NCI-H748 (cell line): Measurements from ENCODE around the gene MERTK.

Source experiments
- DNase-seq: peaks from one replicate; lab custom pipeline; 2025; ENCODE audit not compliant: unreplicated experiment; lab: John Stamatoyannopoulos, UW

The MERTK gene

GRCh38 chr2:112006076-112006410 is 107.6 kb downstream of the MERTK start:
- no peak for DNase-seq

DNA sequence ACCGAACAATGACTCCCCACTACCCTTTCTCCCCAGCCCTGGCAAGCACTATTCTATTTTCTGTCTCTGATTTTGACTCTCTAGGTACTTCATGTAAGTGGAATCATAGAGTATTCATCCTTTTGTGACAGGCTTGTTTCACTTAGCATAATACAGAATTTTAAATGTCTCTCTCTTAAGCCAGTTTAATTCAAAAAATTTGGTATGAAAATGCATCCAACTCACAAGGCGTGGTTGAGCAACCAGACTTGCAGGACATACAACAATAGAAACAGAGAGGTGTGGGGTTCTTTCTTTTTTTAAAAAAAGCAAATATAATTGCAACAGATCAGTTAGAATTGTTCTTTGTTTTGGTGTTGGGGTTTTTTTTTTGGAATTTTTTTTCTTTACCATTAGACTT is 109.1 kb downstream of the MERTK start:
- DNase-seq: no peak

DNA sequence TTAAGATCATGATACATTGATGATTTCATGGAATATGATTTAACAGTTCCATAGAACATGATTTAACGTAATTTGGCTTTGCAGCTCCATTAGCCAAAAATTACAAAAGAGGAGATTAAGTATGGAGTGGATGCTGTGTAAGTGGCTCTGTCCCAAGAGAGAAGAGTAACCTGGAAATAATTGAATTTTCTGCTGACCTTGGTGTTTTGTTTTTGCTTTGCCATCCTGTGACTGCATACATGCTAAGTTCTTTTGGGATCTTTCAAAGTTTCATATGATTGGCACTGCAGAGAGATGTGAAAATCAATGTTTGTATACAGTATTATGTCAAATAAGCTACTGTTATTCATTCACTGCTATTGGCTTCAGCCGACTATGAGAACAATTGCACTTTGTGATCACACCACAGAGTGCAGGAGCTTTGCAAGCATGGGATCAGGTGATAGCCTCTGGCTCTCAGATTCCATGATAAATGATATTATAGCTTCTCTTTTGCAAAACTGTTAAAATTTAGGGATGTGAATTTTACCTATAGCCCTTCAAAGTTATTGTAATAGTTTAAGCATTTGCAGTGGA is 110.6 kb downstream of the MERTK start:
- no peak for DNase-seq

DNA sequence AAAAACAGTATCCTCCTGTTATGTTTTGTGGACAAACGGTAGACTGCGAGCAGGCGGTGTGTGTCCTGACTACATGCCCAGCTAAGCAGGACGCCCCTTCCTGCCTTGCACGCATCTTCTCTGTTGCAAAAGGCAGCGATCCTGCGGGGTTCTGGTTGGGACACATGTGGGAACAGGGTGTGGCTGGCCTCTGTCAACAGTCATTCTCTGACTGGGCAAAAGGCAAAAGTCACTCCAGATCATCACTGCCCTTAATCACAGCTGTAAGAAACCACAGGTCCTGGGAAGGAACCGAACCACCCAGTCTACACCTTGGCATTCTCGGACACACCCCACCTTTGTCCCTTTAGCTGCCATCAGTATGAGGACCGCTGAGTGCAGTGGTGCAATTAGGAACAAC is 112.3 kb downstream of the MERTK start:
- DNase-seq: no peak

DNA sequence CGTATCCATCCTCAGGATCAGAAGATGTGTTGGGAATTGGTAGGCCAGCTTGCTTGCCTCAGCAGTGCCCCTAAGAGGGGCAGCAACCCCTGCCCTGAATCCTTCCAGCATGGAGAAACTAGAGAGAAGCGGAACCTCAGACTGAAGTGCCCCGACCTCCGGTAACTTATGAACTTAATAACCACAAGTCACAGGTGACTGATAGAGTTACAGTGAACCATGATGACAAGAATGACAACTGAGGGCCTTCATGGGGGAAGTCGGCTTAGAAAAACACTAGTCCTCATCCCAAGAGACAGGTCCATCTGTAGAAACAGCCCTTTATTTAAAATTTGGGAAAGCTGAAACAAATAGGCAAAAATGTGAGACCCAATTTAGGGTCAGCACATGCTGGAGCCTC is 114.1 kb downstream of the MERTK start:
- no peak for DNase-seq

DNA sequence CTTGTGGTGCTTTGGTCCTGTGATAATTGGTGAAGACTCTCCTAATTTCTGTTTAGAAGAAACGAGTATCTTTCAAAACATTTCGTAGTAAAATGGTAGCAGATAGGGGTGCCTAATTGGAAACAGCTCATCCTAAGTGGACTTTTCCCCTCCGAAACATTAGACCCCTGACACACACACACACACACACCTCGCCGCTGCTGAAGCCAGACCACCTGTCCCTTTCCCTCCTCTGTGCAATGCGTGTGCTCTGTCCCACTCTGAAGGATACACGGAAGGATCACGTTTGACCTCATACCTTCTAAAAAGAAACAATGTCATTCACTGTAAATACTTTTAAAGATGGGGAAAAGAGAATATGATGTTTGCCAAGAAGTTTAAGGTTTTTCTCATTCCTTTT is 120.4 kb downstream of the MERTK start:
- no peak for DNase-seq

DNA sequence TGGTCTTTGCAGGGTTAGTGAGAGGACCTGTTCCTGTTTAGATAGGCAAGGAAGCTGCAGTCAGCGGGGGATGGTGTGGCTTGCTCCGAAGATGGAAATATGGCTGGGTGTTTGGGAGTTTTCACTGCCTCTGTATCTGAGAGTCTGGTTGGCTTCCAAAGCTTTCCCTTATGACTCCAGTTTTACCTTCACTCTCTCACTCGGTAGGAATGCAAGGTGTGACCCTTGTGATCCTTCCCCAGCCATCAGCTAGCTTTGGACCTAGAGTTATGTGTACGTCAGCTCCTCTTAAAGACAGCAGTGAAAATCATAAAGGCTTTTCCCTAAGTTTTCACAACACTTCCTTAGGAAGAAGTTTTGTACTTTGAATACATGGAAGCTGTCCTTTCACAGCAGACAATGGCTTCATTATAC is 121.2 kb downstream of the MERTK start:
- DNase-seq: no peak

DNA sequence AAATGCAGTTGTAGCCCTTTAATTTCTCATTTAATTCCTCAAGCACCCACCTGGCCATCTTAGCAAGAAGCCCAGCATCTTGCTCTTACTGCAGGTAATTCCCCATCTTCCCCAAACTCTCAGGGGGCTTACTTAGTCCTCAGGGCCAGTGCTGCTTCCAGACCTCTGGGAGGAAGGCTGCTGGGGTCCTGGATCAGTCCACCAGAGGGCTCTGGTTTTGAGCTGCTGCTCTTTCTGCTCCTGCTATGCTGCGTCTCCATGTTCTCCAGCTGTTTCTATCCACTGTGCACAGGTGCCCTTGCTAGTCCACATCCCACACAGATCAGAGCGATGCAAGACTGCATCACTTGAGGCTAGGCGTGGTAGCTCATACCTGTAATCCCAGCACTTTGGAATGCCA is 122.2 kb downstream of the MERTK start:
- no peak for DNase-seq

GRCh38 chr2:112021290-112021689 is 122.9 kb downstream of the MERTK start:
- no peak for DNase-seq

DNA sequence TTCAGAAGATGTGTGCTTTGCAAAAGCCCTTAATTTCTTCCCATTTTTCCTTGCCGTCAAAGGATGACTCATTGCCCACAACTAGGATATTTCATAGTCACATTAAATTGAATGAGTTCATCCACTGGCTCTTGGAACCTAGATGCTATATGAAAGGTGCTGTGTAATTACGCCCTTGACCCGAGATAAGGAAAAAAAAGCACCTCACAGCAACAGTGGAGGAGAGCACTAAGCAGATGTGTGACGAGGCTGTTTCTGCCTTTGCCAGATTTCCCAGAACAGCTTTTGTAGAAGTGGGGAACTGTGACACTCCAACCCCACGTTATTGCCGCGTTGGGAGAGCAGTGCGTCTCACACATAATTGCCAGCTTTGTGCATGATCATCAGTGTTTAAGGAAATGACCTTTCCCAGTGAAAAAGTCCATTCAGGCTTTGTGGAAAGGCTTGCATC is 123.4 kb downstream of the MERTK start:
- DNase-seq: no peak

DNA sequence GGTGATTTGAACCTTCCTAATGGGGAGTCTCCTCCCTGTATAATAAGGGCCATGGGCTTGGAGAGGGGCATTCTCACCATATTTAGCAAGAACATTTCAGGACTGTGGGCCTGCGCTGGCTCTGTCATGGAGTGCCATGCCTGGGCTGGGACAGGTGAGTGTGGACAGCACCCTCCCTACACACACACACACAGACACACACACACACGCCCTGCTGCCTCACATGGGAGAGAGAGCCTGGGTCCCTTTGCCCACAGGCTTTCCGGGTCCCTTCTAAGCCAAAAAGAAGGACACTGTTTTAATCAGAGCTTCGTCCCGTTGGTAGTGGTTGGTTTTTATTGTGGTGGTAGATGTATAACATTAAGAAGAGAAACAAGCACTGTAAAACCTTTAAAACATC is 125.3 kb downstream of the MERTK start:
- DNase-seq: no peak

GRCh38 chr2:112024231-112024630 is 125.8 kb downstream of the MERTK start:
- DNase-seq: no peak

DNA sequence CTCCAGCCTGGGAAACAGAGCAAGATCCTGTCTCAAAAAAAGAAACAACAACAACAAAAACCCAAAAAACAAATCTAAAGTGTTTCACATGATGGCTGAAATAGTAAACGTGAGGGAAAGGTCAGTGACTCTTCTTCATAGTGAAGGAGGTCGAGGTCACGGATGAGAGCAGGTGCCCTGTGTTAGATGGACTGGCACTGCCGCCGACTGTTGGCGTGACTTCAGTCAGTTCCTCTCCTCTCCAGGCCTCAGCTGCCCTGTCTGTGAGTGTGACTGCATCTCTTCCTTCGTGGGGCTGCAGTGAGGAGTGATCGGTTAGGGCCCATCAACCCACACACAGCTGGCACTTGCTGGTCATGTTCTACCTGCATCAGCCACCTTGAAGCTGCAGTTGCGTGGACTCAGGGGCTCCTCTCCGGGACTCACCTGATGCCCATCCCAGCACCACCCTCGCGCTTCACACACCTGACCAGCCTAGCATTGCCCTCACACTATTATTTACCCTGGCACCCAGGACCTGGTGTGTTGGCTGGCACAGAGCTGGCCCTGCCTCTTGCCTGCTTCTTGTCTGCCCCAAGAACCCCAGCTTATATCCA is 126.6 kb downstream of the MERTK start:
- no peak for DNase-seq

- peak; percentile 34 for DNase-seq
Observed at GRCh38 chr2:112026509-112026908, 128.1 kb downstream of the MERTK start.

GRCh38 chr2:112027767-112028166 is 129.4 kb downstream of the MERTK start:
- DNase-seq: no peak

- DNase-seq: no peak
Observed at GRCh38 chr2:112029164-112029563, 130.8 kb downstream of the MERTK start.

GRCh38 chr2:112031473-112032223 is 133.2 kb downstream of the MERTK start:
- peak; percentile 1 for DNase-seq

- no peak for DNase-seq
Observed at GRCh38 chr2:112032224-112032586, 133.8 kb downstream of the MERTK start.

DNA sequence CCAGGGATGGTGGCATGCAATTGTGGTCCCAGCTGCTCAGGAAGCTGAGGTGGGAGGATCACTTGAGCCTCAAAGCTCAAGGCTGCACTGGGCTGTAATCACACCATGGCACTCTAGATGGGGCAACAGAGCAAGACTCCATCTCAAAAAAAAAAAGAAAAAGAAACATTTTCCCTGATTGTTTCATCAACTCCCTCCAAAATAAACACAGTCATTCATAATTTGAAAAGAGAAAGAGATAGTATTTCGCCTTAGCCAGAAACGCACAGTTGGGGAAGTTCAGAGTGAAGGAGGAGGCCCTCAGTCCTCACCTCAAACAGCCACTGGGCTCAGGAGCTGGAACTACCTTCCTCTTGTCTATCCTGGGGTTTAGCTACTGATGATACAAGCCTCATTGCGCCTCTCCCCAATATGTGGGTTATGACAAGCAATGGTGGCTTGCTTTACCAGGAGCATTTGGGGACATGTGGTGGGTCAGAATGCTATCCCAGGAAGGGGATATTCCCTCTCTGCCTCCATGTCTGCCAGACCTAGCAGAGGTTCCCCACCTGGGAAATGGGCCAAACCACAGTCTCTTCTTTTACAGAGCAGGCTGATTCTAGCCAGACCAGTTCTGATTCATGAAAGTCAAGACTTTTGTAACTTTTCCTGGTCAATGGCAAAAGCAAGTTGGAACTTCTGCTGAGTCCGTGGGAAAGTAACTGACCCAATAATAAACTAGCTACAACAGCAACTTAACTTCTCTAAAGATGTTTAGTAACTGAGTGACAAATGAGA is 134.5 kb downstream of the MERTK start:
- DNase-seq: no peak

DNA sequence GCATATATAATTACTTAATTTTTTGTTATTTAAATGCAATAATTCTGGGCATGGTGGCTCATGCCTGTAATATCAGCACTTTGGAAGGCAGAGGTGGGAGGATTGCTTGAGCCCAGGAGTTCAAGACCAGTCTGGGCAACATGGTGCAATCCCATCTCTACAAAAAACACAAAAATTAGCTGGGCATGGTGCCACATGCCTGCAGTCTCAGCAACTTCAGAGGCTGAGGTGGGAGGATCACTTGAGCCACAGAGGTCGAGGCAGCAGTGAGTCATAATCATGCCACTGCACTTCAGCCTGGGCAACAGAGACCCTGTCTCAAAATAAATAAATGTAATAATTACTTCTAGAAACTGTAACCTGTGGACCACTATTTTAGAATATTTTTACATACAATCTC is 135.2 kb downstream of the MERTK start:
- no peak for DNase-seq

DNA sequence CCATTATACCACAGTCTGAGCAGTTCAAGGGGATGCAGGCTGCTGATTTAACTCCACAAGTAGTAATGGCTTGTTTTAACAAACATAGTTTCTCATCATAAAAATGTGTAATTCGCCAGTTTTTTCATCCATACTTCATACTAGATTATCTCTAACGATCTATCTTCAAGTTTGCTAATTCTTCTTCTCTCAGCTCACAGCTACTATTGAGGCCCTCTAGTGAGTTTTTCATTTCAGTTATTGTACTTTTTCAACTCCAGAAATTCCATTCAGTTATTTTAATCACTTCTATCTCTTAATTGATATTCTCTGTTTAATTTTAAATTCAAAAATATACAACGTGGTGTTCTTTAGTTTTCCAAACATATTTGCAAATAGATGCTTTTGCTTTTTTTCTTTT is 136.5 kb downstream of the MERTK start:
- no peak for DNase-seq

DNA sequence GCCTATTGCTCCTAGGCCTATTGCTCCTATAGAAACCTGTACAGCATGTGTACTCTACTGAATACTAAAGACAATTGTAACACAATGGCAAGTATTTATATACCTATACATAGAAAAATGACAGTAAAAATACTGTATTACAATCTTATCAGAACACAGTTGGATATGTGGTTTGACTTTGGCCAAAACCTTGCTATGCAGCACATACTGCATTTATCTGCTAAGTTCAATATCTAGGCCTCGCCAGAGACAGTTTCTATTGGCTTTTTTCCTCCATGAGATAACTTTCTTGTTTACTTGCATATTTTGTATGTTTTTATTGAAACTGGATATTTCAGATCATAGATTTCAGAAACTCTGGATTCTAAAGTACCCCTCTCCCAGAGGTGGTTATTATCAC is 137.4 kb downstream of the MERTK start:
- DNase-seq: no peak
